GM18907 (cell line): Measurements from ENCODE around the gene VDR.
A peak's percentile ranks its signal among the peaks of the same experiment; 100 is the strongest.

ENCODE experiments used
- ATAC-seq: cut with Tn5 transposase; IDR thresholded peaks from one replicate; pipeline ENCODE4 v1.9.1; 2021; ENCODE audit warnings: mild to moderate bottlenecking, moderate library complexity; ENCODE audit not compliant: unreplicated experiment

Gene VDR

GRCh38 chr12:47896022-47896421 lies 8.8 kb downstream of the VDR start:
- no peak for ATAC-seq

GRCh38 chr12:47894652-47895051 lies 10.1 kb downstream of the VDR start:
- ATAC-seq: no peak

- ATAC-seq: no peak
Measured at GRCh38 chr12:47894068-47894467, 10.7 kb downstream of the VDR start.

- no peak for ATAC-seq
Measured at GRCh38 chr12:47892819-47893218, 12.0 kb downstream of the VDR start.

- ATAC-seq: no peak
Measured at GRCh38 chr12:47891356-47891755, 13.4 kb downstream of the VDR start.

- no peak for ATAC-seq
Measured at GRCh38 chr12:47889040-47889439, 15.8 kb downstream of the VDR start.

- ATAC-seq: no peak
Measured at GRCh38 chr12:47888153-47888819, 16.5 kb downstream of the VDR start.

GRCh38 chr12:47887529-47887928 lies 17.3 kb downstream of the VDR start:
- ATAC-seq: no peak

- ATAC-seq: no peak
Measured at GRCh38 chr12:47886510-47887240, 18.1 kb downstream of the VDR start.

GRCh38 chr12:47885566-47885965 lies 19.2 kb downstream of the VDR start:
- ATAC-seq: no peak

- ATAC-seq: peak; percentile 53
Measured at GRCh38 chr12:47885012-47885501, 19.7 kb downstream of the VDR start.

GRCh38 chr12:47884501-47884900 lies 20.3 kb downstream of the VDR start:
- no peak for ATAC-seq

- ATAC-seq: no peak
Measured at GRCh38 chr12:47883663-47884195, 21.1 kb downstream of the VDR start.

GRCh38 chr12:47882781-47883546 lies 21.8 kb downstream of the VDR start:
- ATAC-seq: peak; percentile 75

- ATAC-seq: no peak
Measured at GRCh38 chr12:47881826-47882427, 22.9 kb downstream of the VDR start.

- no peak for ATAC-seq
Measured at GRCh38 chr12:47881051-47881450, 23.7 kb downstream of the VDR start.

- no peak for ATAC-seq
Measured at GRCh38 chr12:47878918-47879481, 25.8 kb downstream of the VDR start.

GRCh38 chr12:47878293-47878917 lies 26.4 kb downstream of the VDR start:
- no peak for ATAC-seq

- ATAC-seq: no peak
Measured at GRCh38 chr12:47877081-47877480, 27.7 kb downstream of the VDR start.

GRCh38 chr12:47876440-47876960 lies 28.3 kb downstream of the VDR start:
- no peak for ATAC-seq
